Measurements from ENCODE around the gene HPDL. TPM values are rescaled to one million over a fixed set of nuclear protein-coding genes. Genes with fewer than 3 reads are reported as not detected.

The HPDL gene
- total and polyA plus RNA-seq, 2 of the 4 experiments (the other 2 are of a cell fraction) = 0.54 to 1.1 TPM

DNA sequence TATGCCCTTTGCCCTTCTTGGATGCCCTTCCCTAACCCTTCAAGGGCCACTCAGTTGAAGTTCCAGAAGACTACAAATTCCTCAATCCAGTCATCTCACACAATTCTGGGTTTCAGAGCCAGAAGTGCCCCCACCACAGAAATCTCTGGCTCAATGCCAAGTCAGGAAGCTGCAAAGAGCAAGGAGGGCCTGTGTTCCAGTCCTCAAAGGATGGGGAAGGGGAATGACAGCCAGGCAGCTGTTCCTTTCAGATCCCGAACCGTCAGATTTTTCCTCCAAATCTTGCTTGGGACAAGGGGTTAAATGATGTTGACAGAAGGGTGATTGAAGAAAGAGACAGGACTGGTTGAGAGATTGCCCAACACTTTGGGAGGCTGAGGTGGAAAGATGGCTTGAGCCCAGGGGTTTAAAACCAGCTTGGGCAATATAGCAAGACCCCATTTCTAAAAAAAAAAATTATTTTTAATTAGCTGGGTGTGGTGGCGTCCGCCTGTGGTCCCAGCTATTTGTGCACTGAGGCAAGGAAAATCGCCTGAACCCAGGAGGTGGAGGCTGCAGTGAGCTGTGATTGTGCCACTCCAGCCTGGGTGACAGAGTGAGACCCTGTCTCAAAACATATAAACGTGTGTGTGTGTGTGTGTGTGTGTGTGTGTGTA is 716 bp upstream of the HPDL start:
- POLR2A ChIA-PET (ENCODE audit: unreplicated experiment) = no interaction called here
- no CpG with 5 or more reads among the region's 6 CpGs for WGBS, 2 experiments (ENCODE audit: extremely low coverage in 2 of 2, insufficient read length in 1 of 2)
- peak overlapping the region; percentile 96 for H3K4me2 ChIP-seq (ENCODE audit: low read depth, low read length)

More for the DNA sequence above, 716 bp upstream of the HPDL start:
- H3K14ac ChIP-seq (replicated peaks; ENCODE audit: low read depth, low read length) = peak overlapping the region; percentile 64; the same call in 1 of the 2 replicates
- no peak overlapping the region for H3K4me3 ChIP-seq (ENCODE audit: insufficient read depth, low read depth, low read length)
- H2BK5ac ChIP-seq (ENCODE audit: low read depth, low read length, poor library complexity, severe bottlenecking) = no peak overlapping the region
- intact Hi-C loops (cut with micrococcal nuclease) = no loop called here
- CTCF ChIA-PET = no interaction called here
- no peaks in the 10 kb centered on the region for H3K4me1 ChIP-seq (ENCODE audit: control insufficient read depth, insufficient read depth, low read length)
- no peaks in the 10 kb centered on the region for H4K20me1 ChIP-seq (ENCODE audit: insufficient read depth, low read length)
- dilution Hi-C loops (cut with HindIII; ENCODE audit: low sequenced_read_pairs, unreplicated experiment) = no loop called here
- H3K18ac ChIP-seq (ENCODE audit: low read depth, low read length) = no peak overlapping the region
- no peak overlapping the region for H4K91ac ChIP-seq (ENCODE audit: insufficient read depth, low read depth, low read length)
- peaks cover 3% of the 10 kb centered on the region; the same call in 1 of the 2 replicates for H3K9me1 ChIP-seq (ENCODE audit: insufficient read depth, low read length)
- TF ChIP-seq RAD21 (IDR thresholded peaks at IDR 0.05; ENCODE audit: low read length) (no peak), RFX5 (IDR thresholded peaks at IDR 0.05; ENCODE audit: low read depth, low read length) (no peak), RCOR1 (IDR thresholded peaks at IDR 0.05; ENCODE audit: insufficient replicate concordance, low read length) (no peak), SMC3 (IDR thresholded peaks at IDR 0.05; ENCODE audit: low read depth, low read length) (no peak), USF2 (IDR thresholded peaks at IDR 0.05; ENCODE audit: low read depth, low read length) (no peak), ELK1 (IDR thresholded peaks at IDR 0.05; ENCODE audit: borderline replicate concordance, low read depth, low read length) (no peak), CHD1 (IDR thresholded peaks at IDR 0.05; ENCODE audit: low read depth, low read length) (no peak), BHLHE40 (IDR thresholded peaks at IDR 0.05; ENCODE audit: low read depth, low read length) (no peak), NFE2L2 (IDR thresholded peaks at IDR 0.05; ENCODE audit: low read depth, low read length) (no peak), CEBPB (IDR thresholded peaks at IDR 0.05; ENCODE audit: low read depth, low read length) (no peak; the same call in 1 of the 2 replicates), FOS (IDR thresholded peaks at IDR 0.05; ENCODE audit: low read depth, low read length) (no peak)
- no TSS peak for BruUV-seq (replicated peaks)
- no peak overlapping the region for H2BK20ac ChIP-seq (ENCODE audit: low read depth, low read length)
- H3K79me1 ChIP-seq (ENCODE audit: low read depth in 1 of 2, low read length in 2 of 2) = no peaks in the 10 kb centered on the region
- H4K8ac ChIP-seq (ENCODE audit: low read depth in 2 of 2, low read length in 2 of 2) = peak overlapping the region; percentile 65 to 81; a peak in 2 of 4 replicates
- H2BK120ac ChIP-seq (ENCODE audit: low read depth, low read length) = no peak overlapping the region
- H2AK9ac ChIP-seq (replicated peaks; ENCODE audit: low read depth, low read length, poor library complexity) = peak overlapping the region; percentile 10
- no peak overlapping the region for H2AK5ac ChIP-seq (ENCODE audit: low read depth, low read length)
- no peak overlapping the region for H3K23ac ChIP-seq (ENCODE audit: low read depth, low read length)
- in situ Hi-C loops (cut with MboI; ENCODE audit: low sequenced_read_pairs) = no loop called here
- H2AFZ ChIP-seq (replicated peaks; ENCODE audit: low read length, poor library complexity) = peak overlapping the region; percentile 93
- peaks cover 3% of the 10 kb centered on the region; the same call in 1 of the 2 replicates for H3K36me3 ChIP-seq (ENCODE audit: control insufficient read depth, insufficient read depth, low read length)
- H3K9me3 ChIP-seq (ENCODE audit: control insufficient read depth, insufficient read depth, low read length) = no peaks in the 10 kb centered on the region
- peak overlapping the region; percentile 40; the same call in 1 of the 2 replicates for H4K5ac ChIP-seq (ENCODE audit: low read depth, low read length)
- no peak for DNase-seq
- no peak overlapping the region for H3K27ac ChIP-seq (ENCODE audit: insufficient read depth, low read length)
- ATAC-seq (ENCODE audit: low read depth) = no peak
- 0 out of 2 replicates have a peak overlapping the region, but pooled peaks have one; percentile 72 for H3K4ac ChIP-seq (ENCODE audit: low read depth, low read length)
- no peak overlapping the region for H3K56ac ChIP-seq (ENCODE audit: extremely low read depth, insufficient read depth, low read length)
- H2BK15ac ChIP-seq (ENCODE audit: low read depth, low read length) = no peak overlapping the region
- H3K9ac ChIP-seq (ENCODE audit: low read depth, low read length) = no peak overlapping the region
- no peaks in the 10 kb centered on the region for H3K27me3 ChIP-seq (ENCODE audit: control insufficient read depth, insufficient read depth, low read length)

Data from IMR-90 (cell line).